GM23338 (cell line): Measurements from ENCODE around the gene SLC24A1.

Experiments
- EZH2 ChIP-seq: fragments of 200-600 bp; sonication (generic); IDR thresholded peaks from one replicate; pipeline ENCODE4 v1.8.0; 2017; ENCODE audit warnings: antibody characterized with exemption, mild to moderate bottlenecking, low read depth; ENCODE audit not compliant: unreplicated experiment
- JUNB ChIP-seq: IDR thresholded peaks from one replicate; pipeline ENCODE4 v1.6.1; 2016; ENCODE audit warnings: antibody characterized with exemption; ENCODE audit not compliant: unreplicated experiment
- POLR2AphosphoS5 ChIP-seq: IDR thresholded peaks from 2 replicates; pipeline ENCODE4 v1.6.1; 2016; ENCODE audit warnings: antibody characterized with exemption, low read depth
- REST ChIP-seq: IDR thresholded peaks from one replicate; pipeline ENCODE4 v1.6.1; 2018; ENCODE audit warnings: antibody characterized with exemption; ENCODE audit not compliant: unreplicated experiment
- TF ChIP-seq, protein P1 (sequence below), 2 experiments: fragments of 200-600 bp in 1 of 2; sonication (generic) in 1 of 2; conservative IDR thresholded peaks; 2 replicates each; pipeline versions ENCODE4 v1.5.1 to v1.6.1; 2016 to 2017; ENCODE audit warnings: antibody characterized with exemption in 2 of 2, low read depth in 2 of 2, mild to moderate bottlenecking in 2 of 2, moderate library complexity in 1 of 2
- TF ChIP-seq, protein P2 (sequence below): IDR thresholded peaks from 2 replicates; pipeline ENCODE4 v1.6.1; 2016; ENCODE audit warnings: antibody characterized with exemption

- no peak for TF ChIP-seq EZH2
- TF ChIP-seq, protein P1, sequence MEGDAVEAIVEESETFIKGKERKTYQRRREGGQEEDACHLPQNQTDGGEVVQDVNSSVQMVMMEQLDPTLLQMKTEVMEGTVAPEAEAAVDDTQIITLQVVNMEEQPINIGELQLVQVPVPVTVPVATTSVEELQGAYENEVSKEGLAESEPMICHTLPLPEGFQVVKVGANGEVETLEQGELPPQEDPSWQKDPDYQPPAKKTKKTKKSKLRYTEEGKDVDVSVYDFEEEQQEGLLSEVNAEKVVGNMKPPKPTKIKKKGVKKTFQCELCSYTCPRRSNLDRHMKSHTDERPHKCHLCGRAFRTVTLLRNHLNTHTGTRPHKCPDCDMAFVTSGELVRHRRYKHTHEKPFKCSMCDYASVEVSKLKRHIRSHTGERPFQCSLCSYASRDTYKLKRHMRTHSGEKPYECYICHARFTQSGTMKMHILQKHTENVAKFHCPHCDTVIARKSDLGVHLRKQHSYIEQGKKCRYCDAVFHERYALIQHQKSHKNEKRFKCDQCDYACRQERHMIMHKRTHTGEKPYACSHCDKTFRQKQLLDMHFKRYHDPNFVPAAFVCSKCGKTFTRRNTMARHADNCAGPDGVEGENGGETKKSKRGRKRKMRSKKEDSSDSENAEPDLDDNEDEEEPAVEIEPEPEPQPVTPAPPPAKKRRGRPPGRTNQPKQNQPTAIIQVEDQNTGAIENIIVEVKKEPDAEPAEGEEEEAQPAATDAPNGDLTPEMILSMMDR (conservative IDR thresholded peaks at IDR 0.05; ENCODE audit: low read depth in 2 of 2), result no peak
- no peak for TF ChIP-seq POLR2AphosphoS5
- no peak for TF ChIP-seq JUNB
- TF ChIP-seq, protein P2, sequence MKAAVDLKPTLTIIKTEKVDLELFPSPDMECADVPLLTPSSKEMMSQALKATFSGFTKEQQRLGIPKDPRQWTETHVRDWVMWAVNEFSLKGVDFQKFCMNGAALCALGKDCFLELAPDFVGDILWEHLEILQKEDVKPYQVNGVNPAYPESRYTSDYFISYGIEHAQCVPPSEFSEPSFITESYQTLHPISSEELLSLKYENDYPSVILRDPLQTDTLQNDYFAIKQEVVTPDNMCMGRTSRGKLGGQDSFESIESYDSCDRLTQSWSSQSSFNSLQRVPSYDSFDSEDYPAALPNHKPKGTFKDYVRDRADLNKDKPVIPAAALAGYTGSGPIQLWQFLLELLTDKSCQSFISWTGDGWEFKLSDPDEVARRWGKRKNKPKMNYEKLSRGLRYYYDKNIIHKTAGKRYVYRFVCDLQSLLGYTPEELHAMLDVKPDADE, result no peak
- no peak for TF ChIP-seq REST
These were observed at the start of gene SLC24A1 for GRCh38 chr15:65621638-65622037.
